Measurements from ENCODE around the gene ZNF789.

- TF ChIP-seq CTCF (conservative IDR thresholded peaks at IDR 0.05; ENCODE audit: low read length) (peak; percentile 21; the same call in 1 of the 2 replicates), EZH2phosphoT487 (IDR thresholded peaks at IDR 0.05; ENCODE audit: borderline replicate concordance, low read depth, low read length) (no peak)
Observed at GRCh38 chr7:99461221-99461620, 11.5 kb upstream of the ZNF789 start.

Data from OCI-LY7 (cell line).